Left lung (tissue), 10 donors: ENCODE results near the gene CILP2. TPM values are rescaled to one million over a fixed set of nuclear protein-coding genes. Genes with fewer than 3 reads are reported as not detected.

Source experiments
- ATAC-seq: fragments of 200-7000 bp; cut with Tn5 transposase; one replicate; pipeline ENCODE4 v1.9.1; 2020; ENCODE audit warnings: moderate library complexity
- DNase-seq, 4 donors: peaks; one replicate each; pipeline ENCODE4 v3.0.0-alpha.2; 2013 to 2020
- H3K27ac ChIP-seq, 2 donors: fragments of 200-600 bp; sonication (generic) in 1 of 2; one replicate each; pipeline versions ENCODE4 v1.5.0 to v1.8.0; 2020 to 2021
- H3K27me3 ChIP-seq, 2 donors: fragments of 200-600 bp; sonication (generic) in 1 of 2; one replicate each; pipeline versions ENCODE4 v1.5.0 to v1.8.0; 2020 to 2021
- H3K36me3 ChIP-seq, 2 donors: fragments of 200-600 bp; sonication (generic) in 1 of 2; one replicate each; pipeline versions ENCODE4 v1.5.0 to v1.8.0; 2020 to 2021
- H3K4me1 ChIP-seq, 2 donors: fragments of 200-600 bp; one replicate each; pipeline ENCODE4 v1.8.0; 2021
- H3K4me3 ChIP-seq, 2 donors: fragments of 200-600 bp; sonication (generic) in 1 of 2; one replicate each; pipeline versions ENCODE4 v1.5.0 to v1.8.0; 2020 to 2021; ENCODE audit warnings: mild to moderate bottlenecking in 1 of 2
- H3K9me3 ChIP-seq, 2 donors: fragments of 200-600 bp; sonication (generic) in 1 of 2; one replicate each; pipeline versions ENCODE4 v1.5.0 to v1.8.0; 2020 to 2021
- CTCF ChIP-seq, 2 donors: fragments of 200-600 bp; sonication (generic) in 1 of 2; IDR thresholded peaks; one replicate each; pipeline versions ENCODE4 v1.5.0 to v1.8.0; 2021; ENCODE audit warnings: antibody characterized with exemption in 2 of 2
- intact Hi-C, 2 donors: fragments of 100-400 bp; cut with DNase I; formaldehyde crosslinking; loops; one replicate each; pipeline versions ENCODE4 v1.11.2 to v1.14.2; 2022
- polyA plus RNA-seq, 6 donors: library from polyadenylated mRNA; unstranded; fragments of 120-200 nt; gene quantifications; one replicate each; pipeline ENCODE4 v1.2.1, GENCODE V29; 2013; ENCODE audit not compliant: insufficient read length in 6 of 6
- total RNA-seq, 2 donors: library from RNA; stranded (reverse); fragmentation: NEBNext Ultra II Directional; extraction: Animal tissue kit (Norgen Biotek cat#: 25700); gene quantifications; one replicate each; pipeline ENCODE4 v1.2.1, GENCODE V29; 2021
- donor health status: DM: no; HTN: yes; CAD: no.
- donor health status: DM: no; HTN: no; CAD: no.

The CILP2 gene
- total and polyA plus RNA-seq, 8 donors, result 0.14 to 17.8 (median 0.25) TPM

DNA sequence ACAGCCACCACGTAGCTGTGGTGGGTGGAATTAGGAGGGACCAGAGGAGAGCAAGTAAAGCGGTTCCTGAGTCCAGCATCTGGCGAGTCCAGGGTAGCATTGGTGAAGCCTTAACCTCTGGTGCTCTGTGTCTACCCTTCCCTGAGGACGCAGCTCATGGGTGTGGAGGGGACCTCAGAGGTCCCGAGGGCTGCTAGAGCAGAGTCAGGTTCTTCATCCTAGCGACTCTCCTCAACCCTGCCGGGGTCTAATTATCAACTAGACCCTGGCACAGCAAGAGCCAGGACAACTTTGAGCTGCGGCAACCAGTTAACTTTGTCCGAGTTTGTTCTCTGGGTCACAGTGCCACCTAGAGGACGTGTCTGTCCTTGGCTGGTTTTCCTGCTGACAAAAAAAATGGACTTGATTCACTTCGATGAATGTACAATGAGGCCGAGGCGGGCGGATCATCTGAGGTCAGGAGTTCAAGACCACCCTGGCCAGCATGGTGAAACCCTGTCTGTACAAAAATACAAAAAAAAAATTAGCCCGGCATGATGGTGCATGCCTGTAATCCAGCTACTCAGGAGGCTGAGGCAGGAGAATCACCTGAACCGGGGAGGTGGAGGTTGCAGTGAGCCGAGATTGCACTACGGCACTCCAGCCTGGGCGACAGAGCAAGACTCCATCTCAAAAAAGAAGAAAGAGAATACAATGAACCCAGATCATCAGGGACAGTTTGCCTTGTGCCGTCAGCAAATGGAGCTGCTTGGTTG lies 47.7 kb upstream of the CILP2 start:
- intact Hi-C loops, result loop anchor here in 1 of 2 donors (5.0 kb wide), 1 partner anchor 123 kb away; no protein-coding TSS in a partner anchor
- ATAC-seq (peak; percentile 77), DNase-seq (peak; percentile 73 to 88 (median 76))
- Histone ChIP-seq H3K4me3 (no peak overlapping the region), H3K36me3 (peaks cover 0 to 57% of the 10 kb centered on the region in 2 donors), H3K9me3 (no peaks in the 10 kb centered on the region), H3K27me3 (no peaks in the 10 kb centered on the region), H3K27ac (peak overlapping the region; percentile 67 to 86), H3K4me1 (peaks cover 18 to 46% of the 10 kb centered on the region in 2 donors)
- TF ChIP-seq CTCF (IDR thresholded peaks at IDR 0.05), result peak; percentile 76 to 91

DNA sequence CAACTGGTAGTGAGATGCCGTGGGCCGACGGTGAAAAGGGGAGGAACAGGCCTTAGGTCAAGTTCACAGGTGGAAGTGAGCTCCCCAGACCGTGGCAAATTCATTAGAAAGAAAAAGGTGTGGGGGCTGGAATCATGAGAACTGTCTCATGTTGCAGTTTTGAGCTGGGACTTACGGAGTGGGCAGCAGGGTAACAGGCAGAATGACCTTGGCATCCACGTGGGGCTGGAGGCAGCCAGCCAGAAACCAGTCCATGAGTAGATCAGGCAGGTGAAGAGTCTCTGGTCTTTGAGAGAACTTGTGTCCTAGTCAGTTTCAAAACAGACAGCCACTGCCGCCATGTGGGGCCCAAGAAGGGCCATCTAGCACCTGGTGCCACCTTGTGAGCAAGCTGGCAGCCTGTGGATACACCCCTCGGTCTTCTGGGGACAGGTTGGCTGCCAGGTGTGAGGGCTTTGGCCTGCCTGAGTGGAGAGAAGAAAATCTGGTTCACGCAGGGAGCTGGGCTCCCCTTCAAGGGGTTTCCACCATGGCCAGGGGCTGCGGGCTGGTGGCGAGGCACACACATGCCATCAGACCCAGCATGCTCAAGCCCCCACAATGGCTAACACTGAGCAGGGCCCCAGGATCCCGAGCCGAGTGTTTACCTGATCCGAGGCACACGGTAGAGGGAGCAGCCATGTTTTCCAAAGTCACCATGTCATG lies 46.6 kb upstream of the CILP2 start:
- no peak for ATAC-seq
- Histone ChIP-seq H3K27me3 (no peaks in the 10 kb centered on the region), H3K36me3 (peaks cover 0 to 58% of the 10 kb centered on the region in 2 donors), H3K27ac (no peak overlapping the region), H3K9me3 (no peaks in the 10 kb centered on the region), H3K4me1 (peaks cover 18 to 43% of the 10 kb centered on the region in 2 donors), H3K4me3 (no peak overlapping the region)
- intact Hi-C loops, result loop anchor here in 1 of 2 donors (5.0 kb wide), 1 partner anchor 124 kb away; no protein-coding TSS in a partner anchor
- TF ChIP-seq CTCF (IDR thresholded peaks at IDR 0.05), result no peak
- peak in 1 of 4 donors; percentile 37 for DNase-seq

GRCh38 chr19:19492026-19492610 lies 45.9 kb upstream of the CILP2 start:
- no peaks in the 10 kb centered on the region for H3K27me3 ChIP-seq
- intact Hi-C loops, result loop anchor here in 1 of 2 donors (5.0 kb wide), 1 partner anchor 125 kb away; no protein-coding TSS in a partner anchor
- no peak overlapping the region for H3K4me3 ChIP-seq
- H3K4me1 ChIP-seq, result peaks cover 18 to 39% of the 10 kb centered on the region in 2 donors
- H3K9me3 ChIP-seq, result no peaks in the 10 kb centered on the region
- peaks cover 0 to 62% of the 10 kb centered on the region in 2 donors for H3K36me3 ChIP-seq
- ATAC-seq (no peak), DNase-seq (peak in 1 of 4 donors; percentile 61)
- H3K27ac ChIP-seq, result no peak overlapping the region
- TF ChIP-seq CTCF (IDR thresholded peaks at IDR 0.05), result no peak

DNA sequence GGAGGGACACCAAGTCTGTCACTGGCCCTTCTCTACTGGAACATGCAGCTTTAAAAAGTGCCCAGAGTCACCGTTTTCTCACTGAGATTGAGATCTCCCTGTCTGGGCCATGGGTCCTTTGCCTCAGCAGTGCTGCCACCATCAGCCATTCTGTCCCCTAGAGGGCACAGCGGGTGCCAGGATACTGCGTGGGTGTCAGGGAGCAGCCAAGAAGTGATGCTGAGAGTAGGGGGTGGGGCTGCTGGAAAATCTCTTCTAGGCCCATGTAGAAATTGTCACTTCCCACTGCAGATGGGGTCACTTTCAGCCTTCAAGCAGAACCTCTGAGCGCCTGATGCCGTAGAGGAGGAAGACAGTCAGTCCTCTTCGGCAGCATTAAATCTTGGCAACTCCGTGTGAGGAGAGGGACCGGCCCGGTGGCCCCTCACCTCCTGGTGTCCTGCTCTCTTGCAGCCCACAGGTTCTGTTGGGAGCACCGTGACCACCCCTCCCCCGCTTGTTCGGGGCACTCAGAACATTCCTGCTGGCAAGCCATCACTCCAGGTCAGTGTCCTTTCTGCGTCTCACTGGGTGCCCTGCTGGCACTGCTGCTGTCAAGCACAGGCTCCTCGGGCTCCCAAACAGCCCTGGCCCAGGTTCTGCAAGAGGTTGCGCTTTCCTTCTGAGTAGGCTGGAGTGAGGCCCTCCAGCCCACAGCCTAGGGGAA lies 44.1 kb upstream of the CILP2 start:
- H3K27ac ChIP-seq, result no peak overlapping the region
- TF ChIP-seq CTCF (IDR thresholded peaks at IDR 0.05), result no peak
- no peak for DNase-seq
- H3K4me1 ChIP-seq, result peaks cover 8 to 21% of the 10 kb centered on the region in 2 donors
- ATAC-seq, result no peak
- H3K36me3 ChIP-seq, result peaks cover 0 to 81% of the 10 kb centered on the region in 2 donors
- H3K9me3 ChIP-seq, result no peaks in the 10 kb centered on the region
- intact Hi-C loops, result loop anchor here in 1 of 2 donors (5.0 kb wide), 1 partner anchor 127 kb away; no protein-coding TSS in a partner anchor
- no peaks in the 10 kb centered on the region for H3K27me3 ChIP-seq
- no peak overlapping the region for H3K4me3 ChIP-seq
